AG04450 (cell line): ENCODE results near the gene CENPF. TPM values are rescaled to one million over a fixed set of nuclear protein-coding genes. Genes with fewer than 3 reads are reported as not detected.

Experiments used
- CTCF ChIA-PET: fragments of 300-600, 350-600 bp; formaldehyde crosslinking; extraction: SDS; loops from one replicate; lab custom pipeline; 2022; ENCODE audit warnings: antibody characterized with exemption, inconsistent platforms; lab: Charles Lee
- POLR2A ChIA-PET: fragments of 350-600 bp; formaldehyde crosslinking; extraction: SDS; loops from one replicate; lab custom pipeline; 2021; ENCODE audit warnings: antibody characterized with exemption, inconsistent platforms; lab: Yijun Ruan, JAX
- DNase-seq: peaks from one replicate; pipeline ENCODE4 v3.0.0-alpha.2; 2011; ENCODE audit warnings: low read depth, low spot score
- H3K27ac ChIP-seq: one replicate; pipeline ENCODE4 v1.5.1; 2012; ENCODE audit warnings: low read depth, low read length, control low read depth
- H3K27me3 ChIP-seq: one replicate; pipeline ENCODE4 v1.6.0; 2012; ENCODE audit warnings: low read length; ENCODE audit not compliant: control insufficient read depth, insufficient read depth
- H3K4me3 ChIP-seq: 2 replicates; pipeline ENCODE4 v1.5.1; 2011; ENCODE audit warnings: mild to moderate bottlenecking, low read depth, low read length, control low read depth
- H3K9me3 ChIP-seq: 2 replicates; pipeline ENCODE4 v1.5.1; 2012; ENCODE audit warnings: low read length; ENCODE audit not compliant: control insufficient read depth, insufficient read depth
- CTCF ChIP-seq: IDR thresholded peaks from 2 replicates; pipeline ENCODE4 v1.5.1; 2011; ENCODE audit warnings: low read depth, low read length, control low read depth, inconsistent platforms
- polyA plus RNA-seq: library from polyadenylated mRNA; depleted of rRNA; stranded (reverse); fragments of >200 nt; gene quantifications from 2 replicates; pipeline ENCODE4 v1.2.3, GENCODE V29; 2011; rRNA removed

The CENPF gene
- polyA plus RNA-seq, 1 experiment: 17.5 TPM

DNA sequence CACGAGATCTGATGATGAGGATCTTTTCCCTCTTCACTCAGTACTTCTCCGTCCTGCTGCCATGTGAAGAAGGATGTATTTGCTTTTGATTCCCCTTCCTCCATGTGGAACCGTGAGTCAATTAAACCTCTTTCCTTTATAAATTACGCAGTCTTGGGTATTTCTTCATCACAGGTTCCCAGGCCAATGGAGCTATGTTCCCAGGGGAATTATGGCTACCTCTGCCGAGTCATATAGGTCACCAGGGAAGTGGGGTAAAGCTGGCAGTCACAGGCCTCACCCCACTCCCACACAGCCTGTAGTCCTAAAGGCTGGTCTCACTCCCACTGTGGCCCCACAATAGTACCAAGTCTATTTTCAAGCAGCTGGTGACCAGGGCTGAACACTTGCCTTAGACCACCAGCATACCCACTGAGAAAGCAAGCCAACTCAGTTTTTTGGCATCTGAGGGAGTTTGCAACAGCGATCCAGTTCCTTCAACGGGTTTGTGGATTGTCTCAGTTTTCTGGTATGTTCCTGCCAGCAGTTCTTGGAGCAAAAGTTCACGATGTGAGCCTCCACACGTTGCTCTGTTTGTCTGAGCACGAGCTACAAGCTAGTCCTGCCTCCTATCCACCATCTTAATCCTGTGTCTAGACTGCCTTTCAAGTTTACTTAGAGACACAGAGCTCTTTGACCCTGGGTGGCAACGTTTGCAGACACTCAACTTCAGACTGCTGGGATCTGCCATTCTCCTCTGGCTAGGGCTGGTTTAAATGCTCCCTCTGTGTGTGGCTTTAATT is 104.5 kb downstream of the CENPF start:
- no peak overlapping the region for H3K4me3 ChIP-seq
- H3K27me3 ChIP-seq: no peaks in the 10 kb centered on the region
- CTCF ChIA-PET: interaction anchor here (0.7 kb wide), 1 partner anchor 10 kb away, joined by 3 read pairs; no protein-coding TSS in a partner anchor
- no peak for DNase-seq
- peak overlapping the region; percentile 24 for H3K27ac ChIP-seq
- no peaks in the 10 kb centered on the region for H3K9me3 ChIP-seq
- POLR2A ChIA-PET: no interaction called here
- TF ChIP-seq CTCF: no peak

DNA sequence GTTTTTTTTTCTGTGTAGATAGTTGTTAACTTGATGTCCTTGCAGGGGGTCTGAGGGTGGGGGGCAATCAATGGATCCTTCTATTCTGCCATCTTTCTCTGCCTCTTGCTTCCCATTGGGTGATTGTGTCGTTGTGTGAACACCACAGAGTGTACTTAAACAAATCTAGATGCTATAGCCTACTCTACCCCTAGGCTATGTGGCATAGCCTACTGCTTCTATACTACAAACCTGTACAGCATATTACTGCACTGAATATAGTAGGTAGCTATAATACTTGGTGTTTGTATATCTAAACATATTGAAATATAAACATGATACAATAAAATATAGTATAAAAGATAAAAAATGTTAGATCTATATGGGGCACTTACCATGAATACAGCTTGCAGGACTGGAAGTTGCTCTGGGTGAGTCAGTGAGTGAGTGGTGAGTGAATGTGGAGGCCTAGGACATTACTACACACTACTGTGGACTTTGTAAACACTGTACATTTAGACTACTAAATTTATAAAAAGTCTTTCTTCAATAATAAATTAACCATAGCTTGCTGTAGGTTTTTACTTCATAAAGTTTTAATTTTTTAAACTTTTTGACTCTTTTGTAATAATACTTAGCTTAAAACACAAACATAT is 105.4 kb downstream of the CENPF start:
- Histone ChIP-seq H3K4me3 (no peak overlapping the region), H3K27ac (peak overlapping the region; percentile 24), H3K9me3 (no peaks in the 10 kb centered on the region), H3K27me3 (no peaks in the 10 kb centered on the region)
- ChIA-PET CTCF (interaction anchor here (1.0 to 1.9 kb wide), 2 partner anchors 48 to 50 kb away, joined by 3 to 9 read pairs; no protein-coding TSS in a partner anchor), POLR2A (interaction anchor here (0.6 kb wide), 1 partner anchor 75 kb away, joined by 3 read pairs; no protein-coding TSS in a partner anchor)
- no peak for DNase-seq
- no peak for TF ChIP-seq CTCF

DNA sequence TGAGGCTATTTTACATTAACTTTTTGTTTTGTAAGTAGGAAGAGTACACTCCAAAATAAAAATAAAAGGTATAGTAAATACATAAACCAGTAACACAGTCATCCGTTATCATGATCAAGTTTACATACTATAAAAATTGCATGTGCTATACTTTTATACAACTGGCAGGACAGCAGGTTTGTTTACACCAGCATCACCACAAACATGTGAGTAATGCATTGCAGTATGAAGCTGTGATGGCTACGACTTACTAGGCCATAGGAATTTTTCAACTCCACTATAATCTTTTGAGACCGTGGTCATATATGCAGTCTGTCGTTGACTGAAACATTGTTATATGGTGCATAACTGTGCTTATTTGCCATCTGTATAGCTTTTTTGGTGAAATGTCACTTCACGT is 106.2 kb downstream of the CENPF start:
- ChIA-PET POLR2A (no interaction called here), CTCF (interaction anchor here (1.0 to 1.9 kb wide), 3 partner anchors 11 to 49 kb away, joined by 3 to 9 read pairs (median 3); no protein-coding TSS in a partner anchor)

DNA sequence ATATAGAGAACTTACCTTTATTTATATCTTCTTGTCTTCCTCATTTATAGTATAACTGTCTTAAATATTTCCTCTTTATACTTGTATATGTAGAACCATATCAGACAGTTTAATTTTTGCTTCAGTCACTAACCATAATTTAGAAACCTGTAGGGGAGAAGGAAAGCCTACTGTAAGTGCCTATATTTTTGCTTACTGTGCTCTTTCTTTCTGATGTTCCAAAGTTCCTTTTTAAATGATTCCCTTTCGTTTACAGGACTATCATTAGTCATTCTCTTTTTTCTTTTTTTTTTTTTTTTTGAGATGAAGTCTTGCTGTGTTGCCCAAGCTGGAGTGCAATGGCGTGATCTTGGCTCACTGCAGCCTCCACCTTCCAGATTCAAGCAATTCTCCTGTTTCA is 109.7 kb downstream of the CENPF start:
- no peak for DNase-seq
- CTCF ChIA-PET: no interaction called here
- TF ChIP-seq CTCF: no peak
- Histone ChIP-seq H3K9me3 (no peaks in the 10 kb centered on the region), H3K27me3 (no peaks in the 10 kb centered on the region), H3K27ac (no peak overlapping the region), H3K4me3 (no peak overlapping the region)
- POLR2A ChIA-PET: no interaction called here

More for the DNA sequence above, 106.2 kb downstream of the CENPF start:
- Histone ChIP-seq H3K27ac (peak overlapping the region; percentile 49), H3K9me3 (no peaks in the 10 kb centered on the region), H3K4me3 (no peak overlapping the region), H3K27me3 (no peaks in the 10 kb centered on the region)
- no peak for DNase-seq
- no peak for TF ChIP-seq CTCF

Other genes starting within 250 kb of the CENPF start
- gene PTPN14, start 51.6 kb upstream of the CENPF start, polyA plus RNA-seq: 30.3 and 34.2 TPM in 2 replicates